ENCODE data around the gene NR2F2.

Gene NR2F2

GRCh38 chr15:96294766-96295165 is 35.7 kb upstream of the NR2F2 start:
- Histone ChIP-seq H3K9ac (ENCODE audit: low read length) (no peak overlapping the region), H3K4me2 (ENCODE audit: low read depth, low read length) (no peak overlapping the region), H3K9me3 (replicated peaks; ENCODE audit: insufficient read depth, low read length) (no peaks in the 10 kb centered on the region; the same call in 1 of the 2 replicates), H3K27me3 (replicated peaks; ENCODE audit: insufficient read depth, low read length) (no peaks in the 10 kb centered on the region), H3K79me2 (ENCODE audit: low read length) (no peaks in the 10 kb centered on the region), H3K4me1 (ENCODE audit: low read length) (no peaks in the 10 kb centered on the region), H3K4me3 (ENCODE audit: low read length) (no peak overlapping the region), H3K27ac (ENCODE audit: low read length) (no peak overlapping the region), H3K9me2 (replicated peaks; ENCODE audit: insufficient read depth, low read length) (no peaks in the 10 kb centered on the region), H2AFZ (ENCODE audit: low read length) (no peak overlapping the region), H3F3A (ENCODE audit: insufficient read depth, low read length) (no peaks in the 10 kb centered on the region), H4K20me1 (ENCODE audit: insufficient read depth, low read length) (no peaks in the 10 kb centered on the region), H3K36me3 (replicated peaks; ENCODE audit: insufficient read depth, low read length) (no peaks in the 10 kb centered on the region)
- no peak for TF ChIP-seq CTCF (IDR thresholded peaks at IDR 0.05; ENCODE audit: low read length)
- TF ChIP-seq EZH2 (optimal IDR thresholded peaks at IDR 0.05; ENCODE audit: low read depth, low read length) = no peak
- no peak for TF ChIP-seq EZH2phosphoT487 (IDR thresholded peaks at IDR 0.05; ENCODE audit: low read length)
- no peak for DNase-seq

GRCh38 chr15:96296264-96296663 is 34.2 kb upstream of the NR2F2 start:
- no peak for TF ChIP-seq CTCF (IDR thresholded peaks at IDR 0.05; ENCODE audit: low read length)
- TF ChIP-seq EZH2 (optimal IDR thresholded peaks at IDR 0.05; ENCODE audit: low read depth, low read length) = no peak
- TF ChIP-seq EZH2phosphoT487 (IDR thresholded peaks at IDR 0.05; ENCODE audit: low read length) = no peak
- Histone ChIP-seq H3K27me3 (replicated peaks; ENCODE audit: insufficient read depth, low read length) (no peaks in the 10 kb centered on the region), H3K79me2 (ENCODE audit: low read length) (no peaks in the 10 kb centered on the region), H4K20me1 (ENCODE audit: insufficient read depth, low read length) (no peaks in the 10 kb centered on the region), H3K36me3 (replicated peaks; ENCODE audit: insufficient read depth, low read length) (no peaks in the 10 kb centered on the region), H3K27ac (ENCODE audit: low read length) (no peak overlapping the region), H3K9ac (ENCODE audit: low read length) (no peak overlapping the region), H2AFZ (ENCODE audit: low read length) (no peak overlapping the region), H3K4me3 (ENCODE audit: low read length) (no peak overlapping the region), H3K9me2 (replicated peaks; ENCODE audit: insufficient read depth, low read length) (no peaks in the 10 kb centered on the region), H3K9me3 (replicated peaks; ENCODE audit: insufficient read depth, low read length) (no peaks in the 10 kb centered on the region; the same call in 1 of the 2 replicates), H3F3A (ENCODE audit: insufficient read depth, low read length) (no peaks in the 10 kb centered on the region), H3K4me2 (ENCODE audit: low read depth, low read length) (no peak overlapping the region), H3K4me1 (ENCODE audit: low read length) (no peaks in the 10 kb centered on the region)
- no peak for DNase-seq

- no peak overlapping the region for H3K4me2 ChIP-seq (ENCODE audit: low read depth, low read length)
- H3F3A ChIP-seq (ENCODE audit: insufficient read depth, low read length) = no peaks in the 10 kb centered on the region
- H3K36me3 ChIP-seq (replicated peaks; ENCODE audit: insufficient read depth, low read length) = no peaks in the 10 kb centered on the region
- DNase-seq = no peak
- no peak overlapping the region for H3K4me3 ChIP-seq (ENCODE audit: low read length)
- no peaks in the 10 kb centered on the region for H3K79me2 ChIP-seq (ENCODE audit: low read length)
- no peaks in the 10 kb centered on the region for H3K27me3 ChIP-seq (replicated peaks; ENCODE audit: insufficient read depth, low read length)
- no peak overlapping the region for H3K27ac ChIP-seq (ENCODE audit: low read length)
- no peaks in the 10 kb centered on the region for H3K4me1 ChIP-seq (ENCODE audit: low read length)
- TF ChIP-seq EZH2 (optimal IDR thresholded peaks at IDR 0.05; ENCODE audit: low read depth, low read length) (no peak), EZH2phosphoT487 (IDR thresholded peaks at IDR 0.05; ENCODE audit: low read length) (no peak), CTCF (IDR thresholded peaks at IDR 0.05; ENCODE audit: low read length) (no peak)
- H3K9me2 ChIP-seq (replicated peaks; ENCODE audit: insufficient read depth, low read length) = no peaks in the 10 kb centered on the region
- no peaks in the 10 kb centered on the region for H4K20me1 ChIP-seq (ENCODE audit: insufficient read depth, low read length)
- H3K9me3 ChIP-seq (replicated peaks; ENCODE audit: insufficient read depth, low read length) = no peaks in the 10 kb centered on the region; the same call in 1 of the 2 replicates
- H3K9ac ChIP-seq (ENCODE audit: low read length) = no peak overlapping the region
- no peak overlapping the region for H2AFZ ChIP-seq (ENCODE audit: low read length)
Measured at GRCh38 chr15:96297783-96298182, 32.7 kb upstream of the NR2F2 start.

Measured in MM.1S (cell line).